GM18861 (cell line): ENCODE measurements around the gene DRAP1.

Source experiments
- ATAC-seq: cut with Tn5 transposase; IDR thresholded peaks from one replicate; pipeline ENCODE4 v1.9.1; 2021; ENCODE audit not compliant: unreplicated experiment

Gene DRAP1

DNA sequence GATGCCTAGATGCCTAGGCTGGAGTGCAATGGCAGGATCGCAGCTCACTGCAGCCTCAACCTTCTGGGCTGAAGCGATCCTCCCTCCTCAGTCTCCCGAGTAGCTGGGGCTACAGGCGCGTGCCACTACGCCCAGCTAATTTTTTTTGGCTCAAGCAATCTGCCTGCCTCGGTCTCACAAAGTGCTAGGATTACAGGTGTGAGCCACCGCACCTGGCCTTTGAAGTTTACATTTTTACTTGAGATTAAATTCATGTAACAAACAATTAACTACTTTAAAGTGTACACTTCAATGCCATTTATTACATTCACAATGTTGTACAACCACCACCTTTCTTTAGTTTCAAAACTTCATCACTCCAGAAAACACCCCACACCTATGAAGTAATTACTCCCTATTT is 15.5 kb upstream of the DRAP1 start:
- ATAC-seq, result no peak

- no peak for ATAC-seq
Observed at GRCh38 chr11:65906602-65907001, 12.6 kb upstream of the DRAP1 start.

DNA sequence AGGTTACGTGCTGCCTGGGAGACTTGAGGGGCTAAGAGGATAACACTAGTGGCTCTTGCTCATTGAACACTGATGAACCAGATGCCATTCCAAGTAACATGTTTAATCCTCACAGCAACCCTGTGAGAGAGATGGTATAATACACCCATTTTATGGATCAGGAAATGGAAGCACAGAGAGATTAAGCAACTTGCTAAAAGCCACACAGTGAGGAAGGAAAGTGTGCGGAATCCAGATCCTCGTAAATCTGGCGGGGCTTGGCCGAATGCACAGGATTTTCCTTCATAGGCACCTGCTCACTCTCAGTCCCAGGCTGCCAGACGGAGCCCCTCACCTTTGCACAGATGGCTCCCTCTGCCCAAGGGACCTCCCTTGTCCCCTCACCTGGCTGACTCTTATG is 11.3 kb upstream of the DRAP1 start:
- no peak for ATAC-seq

DNA sequence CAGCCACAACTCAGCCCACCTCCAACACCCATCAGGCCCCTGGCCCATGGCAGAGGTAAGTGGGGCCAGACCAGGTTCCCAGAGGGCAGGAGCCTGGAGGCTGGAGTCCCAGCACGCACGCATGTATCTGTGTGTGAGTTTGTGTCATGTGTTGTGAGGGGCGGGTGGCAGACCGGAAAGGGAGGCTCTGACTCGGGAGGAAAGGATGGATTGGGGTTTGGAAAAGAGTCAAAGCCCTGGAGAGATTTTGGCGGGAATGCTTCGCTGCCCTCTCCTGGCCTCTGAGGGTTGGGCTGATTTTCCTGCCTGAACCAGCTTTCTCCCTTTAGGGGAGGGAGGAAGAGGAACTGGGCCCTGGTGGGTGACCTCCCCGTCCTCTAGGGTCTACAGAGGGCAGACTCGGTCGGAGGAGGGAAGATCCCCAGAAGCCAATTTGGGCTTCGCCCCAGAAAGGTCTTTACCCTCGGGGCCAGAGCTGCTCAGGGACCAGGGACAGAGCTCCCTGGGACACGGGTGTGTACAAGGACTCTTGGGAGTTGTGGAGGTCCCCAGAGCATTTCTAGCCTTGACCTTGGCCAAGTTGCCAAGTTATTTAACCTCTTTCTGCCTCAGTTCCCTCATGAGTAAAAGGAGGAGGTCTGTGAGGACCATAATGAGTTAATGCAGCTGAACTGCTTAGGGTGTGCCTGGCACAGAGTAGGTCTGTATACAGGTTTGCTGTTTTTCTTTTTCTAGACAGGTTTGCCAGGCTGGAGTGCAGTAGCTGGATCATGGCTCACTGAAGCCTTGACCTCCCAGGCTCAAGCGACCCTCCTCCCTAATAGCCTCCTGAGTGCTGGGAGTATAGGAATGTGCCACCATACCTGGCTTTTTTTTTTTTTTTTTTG is 7.3 kb upstream of the DRAP1 start:
- ATAC-seq, result no peak

DNA sequence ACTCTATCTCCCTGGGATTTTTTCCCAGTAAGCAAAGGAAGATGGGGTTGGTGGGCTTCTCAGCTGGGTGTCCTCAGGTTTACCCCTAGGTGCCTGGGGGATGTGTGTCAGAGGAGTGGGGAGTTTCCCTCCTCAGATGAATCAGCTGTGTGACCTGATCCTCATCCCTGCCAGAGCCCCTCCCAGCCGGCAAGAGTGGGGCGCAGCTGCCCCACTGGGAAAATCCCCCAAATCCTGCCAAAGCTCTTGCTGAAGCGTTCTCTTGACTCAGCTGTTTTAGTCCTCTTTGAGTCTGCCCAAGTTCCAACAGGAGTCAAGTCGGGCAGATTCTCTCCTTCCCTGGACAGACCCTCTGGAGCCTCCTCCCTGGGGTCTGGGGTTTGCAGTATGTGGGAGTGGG is 6.4 kb upstream of the DRAP1 start:
- ATAC-seq, result no peak

DNA sequence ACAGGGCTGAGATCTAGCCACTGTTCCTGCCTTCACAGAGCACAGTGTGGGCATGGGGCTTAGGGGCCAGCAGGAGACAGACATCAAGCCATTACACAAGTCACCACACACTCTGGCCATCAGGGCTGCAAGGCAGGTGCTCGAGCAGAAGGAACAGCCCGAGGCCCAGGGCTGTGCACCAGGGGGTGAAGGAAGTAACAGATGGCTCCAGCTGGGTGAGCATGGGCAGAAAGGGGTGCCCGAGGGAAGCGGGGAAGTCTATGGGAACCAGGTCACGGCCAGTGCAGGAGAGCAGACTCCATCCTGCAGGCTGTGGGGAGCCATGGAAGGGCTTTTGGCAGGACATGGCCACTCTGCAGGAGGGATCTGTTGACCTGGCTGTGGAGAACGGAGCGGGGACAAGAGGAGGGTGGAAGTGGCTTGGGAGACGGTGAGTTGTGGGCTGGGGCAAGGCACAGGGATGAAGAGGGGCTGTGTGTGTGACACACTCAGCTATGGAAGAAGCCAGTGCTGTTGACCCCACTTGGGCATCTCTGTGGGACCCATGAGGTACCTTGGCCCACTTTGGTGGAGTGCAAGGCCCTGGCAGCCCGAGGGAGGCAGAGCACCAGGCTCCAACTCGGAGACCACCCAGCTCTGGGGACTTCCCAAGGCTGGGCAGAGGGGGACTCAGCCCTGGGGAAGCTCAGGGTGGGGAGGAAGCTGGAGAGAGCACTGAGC is 4.0 kb upstream of the DRAP1 start:
- ATAC-seq, result no peak

DNA sequence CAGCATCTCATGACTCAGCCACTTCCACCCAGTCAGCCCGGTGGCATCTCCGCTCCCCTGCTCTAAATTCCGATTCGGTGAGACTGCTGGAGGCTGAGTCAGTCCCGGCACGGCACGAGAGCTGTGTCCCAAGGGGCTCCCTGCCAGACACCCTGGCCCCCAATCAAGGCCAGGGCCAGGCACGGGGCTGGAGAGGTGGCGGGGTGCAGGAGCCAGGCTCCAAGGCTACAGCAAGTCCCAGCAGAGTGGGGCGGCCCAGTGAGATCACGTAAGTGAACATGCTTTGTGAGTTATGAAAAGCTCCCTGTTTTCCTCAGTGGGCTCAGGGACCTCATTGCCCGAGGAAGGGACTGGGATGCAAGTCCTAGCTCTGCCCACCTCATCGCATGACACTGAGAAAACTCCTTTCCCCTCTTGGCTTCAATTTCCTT is 3.4 kb upstream of the DRAP1 start:
- ATAC-seq, result no peak

GRCh38 chr11:65916391-65916790 is 2.8 kb upstream of the DRAP1 start:
- ATAC-seq, result no peak

GRCh38 chr11:65917077-65917433 is 2.2 kb upstream of the DRAP1 start:
- ATAC-seq, result no peak

DNA sequence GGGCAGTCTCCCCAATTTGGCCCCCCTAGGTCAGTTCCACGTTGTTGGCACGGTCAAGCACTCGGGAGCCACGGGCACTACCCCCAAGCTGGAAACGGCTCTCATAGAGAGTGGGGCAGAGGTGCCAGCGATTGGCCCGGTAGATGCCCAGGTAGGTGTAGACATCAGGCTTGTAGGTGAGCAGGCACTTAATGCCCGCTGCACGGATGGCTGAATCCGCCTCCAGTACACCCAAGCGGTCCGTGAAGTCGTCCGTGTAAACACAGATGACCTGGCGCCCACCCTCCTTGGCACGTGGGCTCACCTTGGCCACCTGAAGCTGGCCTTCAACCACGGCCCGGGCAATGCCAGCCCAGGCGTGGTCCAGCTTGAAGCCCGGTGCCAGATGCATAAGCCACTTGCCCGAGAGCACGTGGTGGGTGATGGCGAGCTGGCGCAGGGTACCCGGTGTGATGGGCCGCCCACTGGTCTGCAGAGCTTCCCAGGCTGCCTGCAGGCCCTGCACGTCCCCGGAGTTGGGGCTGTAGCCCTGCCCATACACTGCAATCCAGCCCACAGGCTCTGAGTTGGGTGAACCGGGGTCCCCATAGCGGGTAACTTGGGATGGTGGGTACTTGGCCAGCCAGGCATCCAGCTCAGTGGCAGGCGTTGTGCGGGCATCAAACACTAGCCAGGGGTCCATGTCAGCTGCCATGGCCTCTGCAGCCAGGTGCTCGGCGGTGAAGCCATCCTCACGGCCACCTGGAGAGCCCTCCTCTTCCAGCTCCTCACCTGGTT is 1.6 kb upstream of the DRAP1 start:
- no peak for ATAC-seq

DNA sequence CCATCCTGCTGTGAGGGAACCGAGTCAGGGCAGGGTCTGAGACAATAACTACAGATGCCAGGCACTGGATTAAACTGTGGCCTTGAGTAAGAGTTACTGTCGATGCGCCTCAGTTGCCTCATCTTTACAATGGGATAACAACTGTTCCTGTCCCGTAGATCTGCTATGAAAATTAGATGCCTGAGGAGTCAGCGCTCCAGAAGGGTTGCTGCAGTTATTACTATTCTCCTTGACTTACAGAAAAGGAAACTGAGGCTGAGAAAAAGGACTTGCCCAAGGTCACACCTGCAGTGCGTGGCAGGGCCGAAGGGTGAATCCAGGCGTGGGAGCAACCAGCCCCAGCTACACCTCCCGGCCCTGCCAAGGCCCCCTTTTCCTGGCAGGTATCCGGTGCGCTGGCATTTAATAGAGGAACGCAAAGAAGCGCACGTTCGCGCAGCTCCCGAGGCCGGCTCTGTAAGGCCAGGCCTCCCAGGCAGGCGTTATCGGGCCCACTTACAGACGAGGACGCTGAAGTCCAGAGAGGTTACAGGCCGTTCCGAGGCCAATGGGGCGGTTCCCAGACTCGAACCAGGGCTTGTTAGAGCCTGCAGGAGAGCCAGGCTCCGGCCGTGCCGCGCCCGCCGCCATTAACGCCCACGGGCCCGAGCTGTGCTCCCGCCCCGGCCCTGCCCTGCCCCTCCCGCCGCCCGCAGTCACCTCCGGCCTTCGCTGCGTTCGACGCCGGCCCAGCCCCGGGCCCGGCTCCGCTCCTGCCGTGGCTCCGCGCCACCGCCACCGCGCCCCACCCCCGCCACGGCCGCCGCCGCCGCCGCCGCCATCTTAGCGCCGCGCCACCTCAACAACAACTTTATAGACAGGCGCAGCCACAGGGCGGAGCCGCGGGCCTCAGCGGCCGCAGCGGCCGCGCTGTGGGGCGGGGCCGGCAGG is 750 bp upstream of the DRAP1 start, which contains the start of gene C11orf68:
Gene C11orf68 (minus strand): TSS at position 852 of the 930 bp plus-strand sequence. CDS start 31 bp downstream, at position 821.
- peak; percentile 36 for ATAC-seq

DNA sequence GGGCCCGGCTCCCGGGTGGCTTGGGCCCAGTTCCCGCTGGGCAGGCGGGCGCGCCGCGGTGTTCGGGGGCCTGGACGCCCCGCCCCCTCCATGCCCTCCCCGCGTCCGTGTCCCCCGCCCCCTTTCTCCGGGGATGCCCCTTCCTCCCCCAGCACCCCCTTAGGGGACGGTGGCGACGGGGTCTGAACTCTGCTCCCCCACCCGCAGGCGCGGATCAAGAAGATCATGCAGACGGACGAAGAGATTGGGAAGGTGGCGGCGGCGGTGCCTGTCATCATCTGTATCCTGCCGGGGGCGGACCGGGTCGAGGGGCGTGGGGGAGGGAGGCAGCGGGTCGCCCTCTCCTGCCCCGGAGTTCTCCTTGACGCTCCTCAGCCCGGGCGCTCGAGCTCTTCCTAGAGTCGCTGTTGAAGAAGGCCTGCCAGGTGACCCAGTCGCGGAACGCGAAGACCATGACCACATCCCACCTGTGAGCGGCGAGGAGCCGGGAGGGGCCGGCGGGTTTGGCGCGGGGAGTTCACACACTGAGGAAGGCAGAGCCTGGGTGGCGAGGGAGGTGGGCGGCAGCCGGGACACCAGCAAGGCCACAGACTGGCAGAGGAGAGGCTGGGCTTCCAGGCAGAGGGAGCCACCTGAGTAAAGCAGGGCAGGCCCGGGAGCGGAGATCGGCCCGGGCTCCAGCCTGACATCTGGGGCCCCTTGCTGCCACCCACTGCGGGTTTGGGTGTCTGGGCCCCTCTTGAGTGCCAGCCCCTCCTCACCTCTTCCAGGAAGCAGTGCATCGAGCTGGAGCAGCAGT is 546 bp downstream of the DRAP1 start:
- ATAC-seq, result peak; percentile 24

GRCh38 chr11:65920372-65920802 is 1.2 kb downstream of the DRAP1 start:
- no peak for ATAC-seq

- ATAC-seq, result no peak
Observed at GRCh38 chr11:65921033-65921555, 1.9 kb downstream of the DRAP1 start.

DNA sequence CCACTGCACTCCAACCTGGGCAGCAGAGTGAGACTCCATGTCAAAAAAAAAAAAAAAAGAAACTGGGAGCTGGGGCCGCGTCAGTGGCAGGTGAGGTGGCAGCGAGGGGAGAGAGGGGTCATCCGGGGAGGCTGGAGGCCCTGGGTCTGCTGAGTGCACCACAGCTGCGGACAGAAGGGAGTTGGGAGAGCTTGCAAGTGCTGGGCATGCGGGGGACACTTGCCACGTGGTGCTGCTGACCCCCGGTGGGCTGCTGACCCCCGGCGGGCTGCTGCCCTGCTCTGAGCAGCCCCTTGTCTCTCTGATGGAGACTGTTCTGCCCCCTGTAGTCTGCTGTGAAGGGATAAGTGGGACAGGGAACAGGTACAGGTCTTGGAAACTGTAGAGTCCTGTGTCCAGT is 2.6 kb downstream of the DRAP1 start:
- ATAC-seq, result no peak

DNA sequence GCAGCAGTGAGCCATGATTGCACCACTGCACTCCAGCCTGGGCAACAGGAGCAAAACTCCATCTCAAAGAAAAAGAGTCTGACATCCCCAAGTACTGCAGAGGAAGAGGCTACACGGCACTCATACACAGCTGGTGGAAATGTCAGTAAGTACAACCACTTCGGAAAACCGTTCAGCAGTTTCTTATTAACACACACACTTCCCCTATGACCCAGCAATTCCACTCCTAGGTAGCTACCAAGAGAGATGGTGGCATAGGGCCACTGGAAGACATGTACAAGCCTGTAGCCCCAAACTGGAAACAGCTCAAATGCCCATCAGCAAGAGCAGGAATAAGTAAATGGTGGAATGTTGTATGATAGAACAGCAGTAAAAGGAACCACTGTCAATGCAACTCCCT is 3.3 kb downstream of the DRAP1 start:
- no peak for ATAC-seq

GRCh38 chr11:65925397-65925796 is 6.2 kb downstream of the DRAP1 start:
- no peak for ATAC-seq

DNA sequence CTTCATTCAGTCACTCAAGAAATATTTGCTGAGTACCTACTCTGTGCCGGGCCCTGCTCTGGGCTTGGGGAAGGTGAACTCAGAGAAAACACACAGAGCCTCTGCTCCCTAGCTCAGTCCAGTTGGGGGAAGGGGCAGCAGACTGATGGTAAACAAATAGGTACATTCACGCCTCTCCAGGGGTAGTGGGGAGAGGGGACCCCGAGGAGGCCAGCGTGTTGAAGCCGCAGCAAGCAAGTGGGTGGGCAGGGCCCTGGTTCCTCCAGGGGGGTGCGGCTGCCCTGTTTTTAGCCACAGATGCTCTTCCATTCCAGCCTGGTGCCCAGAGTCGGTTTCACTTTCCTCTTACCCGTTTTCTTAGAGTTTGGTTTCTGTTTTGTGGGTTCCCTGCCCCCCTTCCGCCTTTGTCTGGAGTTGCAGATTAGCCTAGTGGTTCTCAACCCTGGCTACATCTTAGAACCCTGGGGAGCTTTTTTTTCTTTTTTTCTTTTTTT is 8.7 kb downstream of the DRAP1 start:
- no peak for ATAC-seq

DNA sequence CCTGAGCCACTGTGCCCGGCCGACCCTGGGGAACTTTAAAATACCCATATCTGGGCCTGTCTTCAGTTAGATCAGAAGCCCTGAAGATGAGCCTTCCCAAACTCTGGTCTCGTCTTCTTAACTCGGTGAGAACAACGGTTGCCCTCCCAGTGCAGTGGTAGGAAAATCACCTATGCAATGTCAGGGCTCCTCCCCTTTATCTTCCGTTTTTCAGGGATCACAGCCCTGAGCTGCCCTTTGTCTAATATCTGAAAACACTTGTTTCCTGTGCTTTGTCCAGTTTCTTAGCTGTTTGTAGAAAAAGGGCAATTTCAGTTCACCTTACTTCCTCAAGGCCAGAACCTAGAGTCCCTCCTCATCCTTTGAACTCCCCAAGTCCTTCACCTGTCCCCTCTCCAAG is 9.4 kb downstream of the DRAP1 start:
- no peak for ATAC-seq
